H1 (cell line): Measurements from ENCODE around the gene PRTN3. TPM values are rescaled to one million over a fixed set of nuclear protein-coding genes. Genes with fewer than 3 reads are reported as not detected.

ENCODE experiments used
- CTCF ChIA-PET: fragments of 300-600 bp; sonication (Branson Sonifier 250); formaldehyde crosslinking; loops from one replicate; lab custom pipeline; 2021; ENCODE audit not compliant: partially characterized antibody; lab: Charles Lee
- POLR2A ChIA-PET: fragments of 300-600 bp; sonication (Branson Sonifier 250); formaldehyde crosslinking; loops from one replicate; lab custom pipeline; 2021; ENCODE audit warnings: inconsistent platforms; ENCODE audit not compliant: partially characterized antibody; lab: Charles Lee
- DNase-seq, 2 experiments: peaks; one replicate each; pipeline versions ENCODE4 v3.0.0 to v3.0.0-alpha.2; 2010 to 2022; ENCODE audit warnings: low spot score in 2 of 2, low read depth in 1 of 2, mixed read lengths in 1 of 2
- FAIRE-seq: peaks from 2 replicates; lab custom pipeline; 2011; peaks lifted over from hg19 to GRCh38; lab: Jason Lieb, UNC
- H2AFZ ChIP-seq: 2 replicates; pipeline ENCODE4 v1.8.1; 2012; ENCODE audit warnings: low read length, inconsistent platforms
- H2AK5ac ChIP-seq: 2 replicates; pipeline ENCODE4 v1.6.1; 2013; ENCODE audit warnings: low read depth, low read length
- H2BK120ac ChIP-seq: replicated peaks from 2 replicates; pipeline ENCODE3; 2013; ENCODE audit warnings: low read depth, low read length, inconsistent platforms
- H2BK12ac ChIP-seq: 2 replicates; pipeline ENCODE4 v1.6.1; 2013; ENCODE audit warnings: low read depth, low read length
- H2BK15ac ChIP-seq: 2 replicates; pipeline ENCODE4 v1.6.1; 2013; ENCODE audit warnings: low read length
- H2BK20ac ChIP-seq: 2 replicates; pipeline ENCODE4 v1.6.1; 2013; ENCODE audit warnings: low read length
- H2BK5ac ChIP-seq: 2 replicates; pipeline ENCODE4 v1.6.1; 2013; ENCODE audit warnings: low read depth, low read length
- H3K14ac ChIP-seq: 2 replicates; pipeline ENCODE4 v1.6.1; 2013; ENCODE audit warnings: inconsistent platforms; ENCODE audit not compliant: insufficient read length
- H3K18ac ChIP-seq: 2 replicates; pipeline ENCODE4 v1.6.1; 2013; ENCODE audit warnings: low read length; ENCODE audit errors: extremely low read depth
- H3K23ac ChIP-seq: 2 replicates; pipeline ENCODE4 v1.6.1; 2013; ENCODE audit warnings: inconsistent platforms; ENCODE audit not compliant: insufficient read length
- H3K23me2 ChIP-seq: 2 replicates; pipeline ENCODE4 v1.6.1; 2013; ENCODE audit warnings: low read depth, low read length
- H3K27ac ChIP-seq: 2 replicates; pipeline ENCODE4 v1.6.1; 2011; ENCODE audit warnings: low read depth, low read length, inconsistent platforms
- H3K27me3 ChIP-seq, 4 experiments: replicated peaks in 1 of 4; 1 replicate in 1 of 4; 2 replicates in 3 of 4; pipeline versions ENCODE4 v1.6.1 to v1.8.1; 2011 to 2013; ENCODE audit warnings: low read length in 3 of 4, mild to moderate bottlenecking in 3 of 4, inconsistent platforms in 2 of 4, mixed read lengths in 2 of 4, moderate library complexity in 1 of 4; ENCODE audit not compliant: control insufficient read depth in 3 of 4, insufficient read depth in 3 of 4; ENCODE audit errors: extremely low read depth in 1 of 4
- H3K36me3 ChIP-seq, 4 experiments: 2 replicates each; pipeline versions ENCODE4 v1.6.1 to v1.8.1; 2011 to 2013; ENCODE audit warnings: mild to moderate bottlenecking in 4 of 4, low read length in 3 of 4, moderate library complexity in 2 of 4, control low read depth in 1 of 4, inconsistent platforms in 1 of 4; ENCODE audit not compliant: insufficient read depth in 4 of 4, control insufficient read depth in 2 of 4
- H3K4ac ChIP-seq: replicated peaks from 2 replicates; pipeline ENCODE3; 2013; ENCODE audit warnings: low read length, low read depth, mixed read lengths, inconsistent platforms; ENCODE audit not compliant: insufficient read length
- H3K4me1 ChIP-seq, 4 experiments: replicated peaks in 1 of 4; 1 replicate in 1 of 4; 2 replicates in 3 of 4; pipeline versions ENCODE4 v1.6.1 to v1.8.1; 2011 to 2013; ENCODE audit warnings: low read length in 3 of 4, inconsistent platforms in 2 of 4, mixed read lengths in 1 of 4; ENCODE audit not compliant: insufficient read depth in 4 of 4, control insufficient read depth in 3 of 4
- H3K4me2 ChIP-seq, 2 experiments: 2 replicates each; pipeline versions ENCODE4 v1.6.1 to v1.8.1; 2011 to 2013; ENCODE audit warnings: low read depth in 2 of 2, low read length in 2 of 2, control low read depth in 1 of 2, inconsistent platforms in 1 of 2, mild to moderate bottlenecking in 1 of 2; ENCODE audit not compliant: insufficient read depth in 1 of 2
- H3K4me3 ChIP-seq, 4 experiments: fragments of 200-600, 300-600 bp in 1 of 4; sonication (generic), shearing (Covaris generic), sonication (Bioruptor Twin) in 1 of 4; 2 replicates each; pipeline versions ENCODE4 v1.5.1 to v1.8.1; 2011 to 2016; ENCODE audit warnings: low read length in 4 of 4, low read depth in 3 of 4, control low read depth in 2 of 4, inconsistent platforms in 2 of 4, mild to moderate bottlenecking in 2 of 4, mixed read lengths in 1 of 4, moderate library complexity in 1 of 4; ENCODE audit not compliant: insufficient read depth in 2 of 4; ENCODE audit errors: extremely low read depth in 1 of 4
- H3K56ac ChIP-seq: replicated peaks from 2 replicates; pipeline ENCODE3; 2013; ENCODE audit warnings: low read depth, mild to moderate bottlenecking, mixed read lengths, low read length, inconsistent platforms; ENCODE audit not compliant: insufficient read length
- H3K79me1 ChIP-seq: 2 replicates; pipeline ENCODE4 v1.6.1; 2013; ENCODE audit warnings: low read depth, low read length, control low read depth
- H3K79me2 ChIP-seq, 2 experiments: 2 replicates each; pipeline versions ENCODE4 v1.6.1 to v1.8.1; 2012 to 2013; ENCODE audit warnings: low read length in 2 of 2, mild to moderate bottlenecking in 2 of 2, inconsistent platforms in 1 of 2; ENCODE audit not compliant: insufficient read depth in 2 of 2, control insufficient read depth in 1 of 2
- H3K9ac ChIP-seq, 4 experiments: replicated peaks in 1 of 4; 1 replicate in 1 of 4; 2 replicates in 3 of 4; pipeline versions ENCODE4 v1.6.1 to v1.8.1; 2011 to 2013; ENCODE audit warnings: low read depth in 3 of 4, low read length in 3 of 4, control low read depth in 2 of 4, mild to moderate bottlenecking in 2 of 4, moderate library complexity in 2 of 4, inconsistent platforms in 1 of 4; ENCODE audit errors: extremely low read depth in 1 of 4
- H3K9me3 ChIP-seq, 2 experiments: 2 replicates each; pipeline versions ENCODE4 v1.6.1 to v1.8.1; 2012 to 2013; ENCODE audit warnings: mild to moderate bottlenecking in 2 of 2, moderate library complexity in 2 of 2, control low read depth in 1 of 2, inconsistent platforms in 1 of 2, low read depth in 1 of 2, low read length in 1 of 2, mixed read lengths in 1 of 2; ENCODE audit not compliant: insufficient read depth in 2 of 2
- H4K20me1 ChIP-seq, 2 experiments: replicated peaks in 1 of 2; 2 replicates each; pipeline versions ENCODE3 to v1.8.1; 2011 to 2013; ENCODE audit warnings: inconsistent platforms in 2 of 2, low read length in 2 of 2, mild to moderate bottlenecking in 1 of 2; ENCODE audit not compliant: insufficient read depth in 2 of 2, control insufficient read depth in 1 of 2
- H4K5ac ChIP-seq: 2 replicates; pipeline ENCODE4 v1.6.1; 2013; ENCODE audit warnings: low read length, low read depth, mixed read lengths, inconsistent platforms; ENCODE audit not compliant: insufficient read length
- H4K8ac ChIP-seq: 2 replicates; pipeline ENCODE4 v1.8.0; 2013; ENCODE audit warnings: mild to moderate bottlenecking, moderate library complexity, low read length, inconsistent platforms; ENCODE audit not compliant: insufficient read depth; ENCODE audit errors: extremely low read depth
- H4K91ac ChIP-seq: replicated peaks from 2 replicates; pipeline ENCODE3; 2013; ENCODE audit warnings: low read length, mixed read lengths, inconsistent platforms; ENCODE audit not compliant: insufficient read length
- CHD1 ChIP-seq: IDR thresholded peaks from 2 replicates; pipeline ENCODE4 v1.6.1; 2012; ENCODE audit warnings: low read depth, low read length, improper control_type of control experiment
- HDAC2 ChIP-seq, 2 experiments: fragments of 300-600 bp in 1 of 2; sonication (generic) in 1 of 2; IDR thresholded peaks; 2 replicates each; pipeline ENCODE4 v1.6.1; 2011 to 2012; ENCODE audit warnings: low read depth in 2 of 2, low read length in 2 of 2, mild to moderate bottlenecking in 2 of 2, moderate library complexity in 2 of 2, borderline replicate concordance in 1 of 2, inconsistent platforms in 1 of 2
- RAD21 ChIP-seq, 2 experiments: IDR thresholded peaks in 1 of 2; conservative IDR thresholded peaks in 1 of 2; 2 replicates each; pipeline ENCODE4 v1.6.1; 2011; ENCODE audit warnings: low read depth in 2 of 2, low read length in 2 of 2, improper control_type of control experiment in 1 of 2, inconsistent platforms in 1 of 2, mild to moderate bottlenecking in 1 of 2, moderate library complexity in 1 of 2
- TEAD4 ChIP-seq: IDR thresholded peaks from 2 replicates; pipeline ENCODE4 v1.6.1; 2012; ENCODE audit warnings: low read depth, low read length, inconsistent platforms, mixed read lengths
- WGBS, 2 experiments: shearing (Covaris generic) in 1 of 2; methylation state at CpG; one replicate each; pipeline versions ENCODE4 v1.1.6 to v1.1.7; 2013 to 2015; ENCODE audit warnings: low lambda C conversion rate in 2 of 2, mixed read lengths in 2 of 2, inconsistent platforms in 1 of 2, low coverage in 1 of 2, missing lambda C conversion rate in 1 of 2; ENCODE audit not compliant: insufficient replicate concordance in 2 of 2, insufficient coverage in 1 of 2, insufficient read length in 1 of 2; ENCODE audit errors: extremely low coverage in 1 of 2, missing lambda C conversion rate in 1 of 2; 5-methylcytosine and 5-hydroxymethylcytosine counted together
- polyA plus RNA-seq, 7 experiments: library from polyadenylated mRNA; depleted of rRNA in 3 of 7; stranded (reverse) in 5 of 7; unstranded in 2 of 7; fragments of >200 nt in 5 of 7; fragments of 200-250 nt in 2 of 7; gene quantifications; 1 replicate in 5 of 7; 2 replicates in 1 of 7; 4 replicates in 1 of 7; pipeline versions ENCODE4 v1.2.1 to v1.2.3, GENCODE V29; 2011 to 2013; ENCODE audit warnings: missing spikeins in 2 of 7, mixed read lengths in 2 of 7
- total RNA-seq: library from RNA; stranded (reverse); fragmentation: NEBNext Ultra II Directional; extraction: Animal tissue kit (Norgen Biotek cat#: 25700); gene quantifications from 2 replicates; pipeline ENCODE4 v1.2.1, GENCODE V29; 2021

PRTN3 gene
- total and polyA plus RNA-seq, 2 of the 8 experiments (the other 6 are each of a cell fraction or from before 2014, with no cell fraction given), result 0.39 to 2.1 TPM

- ChIA-PET CTCF (interaction anchor here (0.8 to 2.2 kb wide), 11 partner anchors 9 to 312 kb away, joined by 3 to 9 read pairs (median 4); partner anchors contain the start of gene AZU1), POLR2A (interaction anchor here (1.0 to 1.9 kb wide), 6 partner anchors 9 to 96 kb away, joined by 3 to 5 read pairs (median 4); no protein-coding TSS in a partner anchor)
- H2AK5ac ChIP-seq, result no peak overlapping the region
Observed at GRCh38 chr19:896999-897398, 56.2 kb downstream of the PRTN3 start.

More at GRCh38 chr19:896999-897398, 56.2 kb downstream of the PRTN3 start:
- no peak overlapping the region for H3K4me3 ChIP-seq
- no peaks in the 10 kb centered on the region; a peak in 1 of 4 replicates for H3K79me2 ChIP-seq
- H3K36me3 ChIP-seq, result peaks cover 0 to 13% (median 2%) of the 10 kb centered on the region in 4 experiments; a peak in 2 of 8 replicates
- no peaks in the 10 kb centered on the region for H3K79me1 ChIP-seq
- no peak overlapping the region for H4K5ac ChIP-seq
- H2BK120ac ChIP-seq, result no peak overlapping the region
- H3K4me2 ChIP-seq, result no peak overlapping the region
- no peak overlapping the region for H2BK12ac ChIP-seq
- 83% methylated on average over 11 of the region's 11 CpGs; no CpG with 5 or more reads in 1 of the 2 experiments for WGBS, 2 experiments
- no peak for DNase-seq
- H3K27me3 ChIP-seq, result no peaks in the 10 kb centered on the region
- no peaks in the 10 kb centered on the region for H3K9me3 ChIP-seq
- H2BK20ac ChIP-seq, result no peak overlapping the region
- H3K27ac ChIP-seq, result no peak overlapping the region
- no peak overlapping the region for H3K56ac ChIP-seq
- TF ChIP-seq CHD1, result no peak
- no peak for TF ChIP-seq RAD21 (IDR thresholded peaks at IDR 0.05 in 1 of 2, conservative IDR thresholded peaks at IDR 0.05 in 1 of 2; ENCODE audit: low read depth in 2 of 2, low read length in 2 of 2)
- TF ChIP-seq HDAC2 (IDR thresholded peaks at IDR 0.05; ENCODE audit: borderline replicate concordance in 1 of 2, low read depth in 2 of 2, low read length in 2 of 2), result no peak
- TF ChIP-seq TEAD4, result no peak
- TF ChIP-seq, all 59 proteins: peak for 0
- no peak overlapping the region for H3K4ac ChIP-seq
- H2AFZ ChIP-seq, result no peak overlapping the region
- no peak overlapping the region for H2BK5ac ChIP-seq
- no peak overlapping the region for H3K9ac ChIP-seq
- peaks cover 6% of the 10 kb centered on the region; the same call in 1 of the 2 replicates for H3K23me2 ChIP-seq
- peaks cover 0 to 10% (median 5%) of the 10 kb centered on the region in 4 experiments; a peak in 5 of 7 replicates for H3K4me1 ChIP-seq
- H4K91ac ChIP-seq, result no peak overlapping the region
- no peak overlapping the region for H3K14ac ChIP-seq
- FAIRE-seq, result no peak
- H4K20me1 ChIP-seq, result peaks cover 10 to 19% of the 10 kb centered on the region in 2 experiments
- H3K18ac ChIP-seq, result no peak overlapping the region
- H2BK15ac ChIP-seq, result no peak overlapping the region
- H3K23ac ChIP-seq, result no peak overlapping the region
- H4K8ac ChIP-seq, result no peak overlapping the region
